AG04450 (cell line): ENCODE measurements around the gene ZNF561. TPM values are rescaled to one million over a fixed set of nuclear protein-coding genes. Genes with fewer than 3 reads are reported as not detected.

ENCODE experiments used
- CTCF ChIA-PET: fragments of 300-600, 350-600 bp; formaldehyde crosslinking; extraction: SDS; loops from one replicate; lab custom pipeline; 2022; ENCODE audit warnings: antibody characterized with exemption, inconsistent platforms; lab: Charles Lee
- POLR2A ChIA-PET: fragments of 350-600 bp; formaldehyde crosslinking; extraction: SDS; loops from one replicate; lab custom pipeline; 2021; ENCODE audit warnings: antibody characterized with exemption, inconsistent platforms; lab: Yijun Ruan, JAX
- DNase-seq: peaks from one replicate; pipeline ENCODE4 v3.0.0-alpha.2; 2011; ENCODE audit warnings: low read depth, low spot score
- H3K27ac ChIP-seq: one replicate; pipeline ENCODE4 v1.5.1; 2012; ENCODE audit warnings: low read depth, low read length, control low read depth
- H3K27me3 ChIP-seq: one replicate; pipeline ENCODE4 v1.6.0; 2012; ENCODE audit warnings: low read length; ENCODE audit not compliant: control insufficient read depth, insufficient read depth
- H3K4me3 ChIP-seq: 2 replicates; pipeline ENCODE4 v1.5.1; 2011; ENCODE audit warnings: mild to moderate bottlenecking, low read depth, low read length, control low read depth
- H3K9me3 ChIP-seq: 2 replicates; pipeline ENCODE4 v1.5.1; 2012; ENCODE audit warnings: low read length; ENCODE audit not compliant: control insufficient read depth, insufficient read depth
- polyA plus RNA-seq: library from polyadenylated mRNA; depleted of rRNA; stranded (reverse); fragments of >200 nt; gene quantifications from 2 replicates; pipeline ENCODE4 v1.2.3, GENCODE V29; 2011
- TF ChIP-seq, protein P1 (sequence below): IDR thresholded peaks from 2 replicates; pipeline ENCODE4 v1.5.1; 2011; ENCODE audit warnings: low read depth, low read length, control low read depth, inconsistent platforms

The ZNF561 gene
- polyA plus RNA-seq, 1 experiment: 39.3 TPM

DNA sequence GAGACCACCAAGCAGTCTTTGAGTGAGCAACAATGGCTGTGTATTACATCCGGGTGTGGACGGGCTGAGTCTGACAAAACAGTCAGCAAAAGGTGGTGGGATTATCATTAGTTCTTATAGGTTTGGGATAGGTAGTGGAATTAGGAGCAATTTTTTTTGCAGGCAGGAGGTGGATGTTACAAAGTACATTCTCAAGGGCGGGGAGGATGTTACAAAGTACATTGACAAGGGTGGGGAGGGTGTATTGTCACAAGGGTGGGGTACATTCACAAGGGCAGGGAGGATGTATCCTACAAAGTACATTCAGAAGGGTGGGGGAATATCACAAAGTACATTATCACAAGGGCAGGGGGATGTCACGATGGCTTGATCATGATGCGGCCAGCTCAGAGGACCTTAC is 15.0 kb upstream of the ZNF561 start:
- ChIA-PET POLR2A (no interaction called here), CTCF (interaction anchor here (2.0 kb wide), 1 partner anchor 11 kb away, joined by 9 read pairs; no protein-coding TSS in a partner anchor)
- peaks cover under 1% of the 10 kb centered on the region; the same call in 1 of the 2 replicates for H3K9me3 ChIP-seq
- no peak for DNase-seq
- H3K4me3 ChIP-seq: no peak overlapping the region
- no peak overlapping the region for H3K27ac ChIP-seq
- TF ChIP-seq, protein P1, sequence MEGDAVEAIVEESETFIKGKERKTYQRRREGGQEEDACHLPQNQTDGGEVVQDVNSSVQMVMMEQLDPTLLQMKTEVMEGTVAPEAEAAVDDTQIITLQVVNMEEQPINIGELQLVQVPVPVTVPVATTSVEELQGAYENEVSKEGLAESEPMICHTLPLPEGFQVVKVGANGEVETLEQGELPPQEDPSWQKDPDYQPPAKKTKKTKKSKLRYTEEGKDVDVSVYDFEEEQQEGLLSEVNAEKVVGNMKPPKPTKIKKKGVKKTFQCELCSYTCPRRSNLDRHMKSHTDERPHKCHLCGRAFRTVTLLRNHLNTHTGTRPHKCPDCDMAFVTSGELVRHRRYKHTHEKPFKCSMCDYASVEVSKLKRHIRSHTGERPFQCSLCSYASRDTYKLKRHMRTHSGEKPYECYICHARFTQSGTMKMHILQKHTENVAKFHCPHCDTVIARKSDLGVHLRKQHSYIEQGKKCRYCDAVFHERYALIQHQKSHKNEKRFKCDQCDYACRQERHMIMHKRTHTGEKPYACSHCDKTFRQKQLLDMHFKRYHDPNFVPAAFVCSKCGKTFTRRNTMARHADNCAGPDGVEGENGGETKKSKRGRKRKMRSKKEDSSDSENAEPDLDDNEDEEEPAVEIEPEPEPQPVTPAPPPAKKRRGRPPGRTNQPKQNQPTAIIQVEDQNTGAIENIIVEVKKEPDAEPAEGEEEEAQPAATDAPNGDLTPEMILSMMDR: no peak
- no peaks in the 10 kb centered on the region for H3K27me3 ChIP-seq

DNA sequence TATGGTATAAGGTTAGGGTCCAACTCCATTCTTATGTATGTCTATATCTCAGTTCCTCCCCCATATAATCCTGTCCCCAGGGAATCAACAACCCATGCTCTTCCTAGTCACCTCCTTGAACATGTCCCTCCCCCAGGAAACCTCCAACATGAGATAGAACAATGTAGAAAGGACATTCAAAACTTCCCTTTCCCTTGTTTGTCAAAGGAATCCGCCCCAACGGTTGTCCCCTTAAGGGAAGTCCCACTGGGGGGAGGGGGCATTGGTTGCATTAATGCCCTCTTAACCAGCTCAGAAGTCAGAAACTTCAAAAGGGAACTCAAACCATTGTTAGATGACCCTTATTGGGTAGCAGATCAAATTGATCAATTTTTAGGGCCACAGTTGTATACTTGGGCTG is 6.8 kb upstream of the ZNF561 start:
- Histone ChIP-seq H3K27ac (no peak overlapping the region), H3K27me3 (no peaks in the 10 kb centered on the region), H3K9me3 (no peaks in the 10 kb centered on the region), H3K4me3 (no peak overlapping the region)
- ChIA-PET POLR2A (no interaction called here), CTCF (interaction anchor here (0.6 to 2.0 kb wide), 4 partner anchors 161 to 220 kb away, joined by 3 to 11 read pairs (median 4); no protein-coding TSS in a partner anchor)
- TF ChIP-seq, protein P1: no peak
- DNase-seq: no peak

DNA sequence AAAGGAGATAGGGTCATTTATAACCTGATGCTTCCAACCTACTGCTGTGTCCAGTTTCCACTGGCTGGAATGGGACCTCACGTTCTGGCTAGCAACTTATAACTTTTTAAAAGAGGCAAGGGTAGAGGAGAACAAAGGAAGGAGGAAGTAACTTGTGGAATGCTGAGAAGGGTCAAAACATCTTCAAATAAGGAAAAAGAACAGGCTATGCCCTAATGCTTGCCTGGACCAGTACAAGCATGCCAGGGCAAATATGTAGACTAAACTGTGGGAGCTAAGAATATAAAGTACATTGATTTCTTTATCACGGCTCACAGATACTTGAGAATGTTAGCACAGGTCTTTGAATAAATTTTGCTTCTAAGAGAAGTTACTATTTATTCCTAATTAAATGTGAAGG is 1.5 kb upstream of the ZNF561 start:
- Histone ChIP-seq H3K27ac (no peak overlapping the region), H3K9me3 (no peaks in the 10 kb centered on the region), H3K4me3 (peak overlapping the region; percentile 23; the same call in 1 of the 2 replicates), H3K27me3 (no peaks in the 10 kb centered on the region)
- DNase-seq: no peak
- TF ChIP-seq, protein P1: no peak
- POLR2A ChIA-PET: interaction anchor here (1.2 kb wide), 1 partner anchor 11 kb away, joined by 4 read pairs; no protein-coding TSS in a partner anchor
- CTCF ChIA-PET: interaction anchor here (0.7 to 1.8 kb wide), 3 partner anchors 20 to 173 kb away, joined by 5 to 11 read pairs (median 8); no protein-coding TSS in a partner anchor

DNA sequence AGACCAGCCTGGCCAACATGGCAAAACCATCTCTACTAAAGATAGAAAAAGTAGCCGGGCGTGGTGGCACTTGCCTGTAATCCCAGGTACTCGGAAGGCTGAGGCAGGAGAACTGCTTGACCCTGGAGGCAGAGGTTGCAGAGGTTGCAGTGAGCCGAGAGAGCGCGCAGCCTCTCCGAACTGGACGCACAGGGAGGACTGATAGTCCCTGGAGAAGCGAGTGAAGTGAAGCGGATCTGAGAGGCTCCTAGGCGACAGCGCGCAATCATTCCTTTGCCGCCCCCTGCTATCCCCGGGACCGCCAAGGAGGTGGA is 233 bp downstream of the ZNF561 start:
- TF ChIP-seq, protein P1: no peak
- ChIA-PET CTCF (interaction anchor here (1.1 kb wide), 1 partner anchor 170 kb away, joined by 6 read pairs; no protein-coding TSS in a partner anchor), POLR2A (no interaction called here)
- H3K27ac ChIP-seq: peak overlapping the region; percentile 98
- H3K27me3 ChIP-seq: no peaks in the 10 kb centered on the region
- H3K9me3 ChIP-seq: no peaks in the 10 kb centered on the region
- no peak for DNase-seq
- H3K4me3 ChIP-seq: peak overlapping the region; percentile 93

DNA sequence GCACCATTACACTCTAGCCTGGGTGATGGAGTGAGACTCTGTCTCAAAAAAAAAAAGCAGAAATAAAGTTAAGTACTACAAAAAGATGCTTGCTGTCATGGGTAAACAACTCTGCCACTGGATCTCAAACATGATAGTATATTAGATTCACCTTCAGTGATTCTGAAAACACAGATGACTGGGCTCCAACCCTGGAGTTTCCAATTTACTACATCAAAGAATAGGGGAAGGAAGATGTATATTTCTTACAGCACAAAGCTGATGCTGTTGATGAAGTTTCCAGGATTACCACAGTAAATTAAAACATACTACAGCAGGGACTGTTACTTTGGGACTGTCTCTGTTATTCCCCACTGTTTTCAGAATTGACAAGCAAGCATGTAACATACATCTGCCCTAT is 5.2 kb downstream of the ZNF561 start:
- POLR2A ChIA-PET: interaction anchor here (0.7 kb wide), 1 partner anchor 207 kb away, joined by 3 read pairs; no protein-coding TSS in a partner anchor
- DNase-seq: no peak
- CTCF ChIA-PET: interaction anchor here (1.5 kb wide), 1 partner anchor 10 kb away, joined by 6 read pairs; no protein-coding TSS in a partner anchor
- Histone ChIP-seq H3K27me3 (no peaks in the 10 kb centered on the region), H3K4me3 (no peak overlapping the region), H3K27ac (no peak overlapping the region), H3K9me3 (peaks cover 28% of the 10 kb centered on the region)
- TF ChIP-seq, protein P1: no peak
